Cortex of kidney (tissue), 1 donor: ENCODE data around the gene CSMD2.

Experiments used
- DNase-seq: peaks from one replicate; lab custom pipeline; 2025; lab: John Stamatoyannopoulos, UW

The CSMD2 gene

DNA sequence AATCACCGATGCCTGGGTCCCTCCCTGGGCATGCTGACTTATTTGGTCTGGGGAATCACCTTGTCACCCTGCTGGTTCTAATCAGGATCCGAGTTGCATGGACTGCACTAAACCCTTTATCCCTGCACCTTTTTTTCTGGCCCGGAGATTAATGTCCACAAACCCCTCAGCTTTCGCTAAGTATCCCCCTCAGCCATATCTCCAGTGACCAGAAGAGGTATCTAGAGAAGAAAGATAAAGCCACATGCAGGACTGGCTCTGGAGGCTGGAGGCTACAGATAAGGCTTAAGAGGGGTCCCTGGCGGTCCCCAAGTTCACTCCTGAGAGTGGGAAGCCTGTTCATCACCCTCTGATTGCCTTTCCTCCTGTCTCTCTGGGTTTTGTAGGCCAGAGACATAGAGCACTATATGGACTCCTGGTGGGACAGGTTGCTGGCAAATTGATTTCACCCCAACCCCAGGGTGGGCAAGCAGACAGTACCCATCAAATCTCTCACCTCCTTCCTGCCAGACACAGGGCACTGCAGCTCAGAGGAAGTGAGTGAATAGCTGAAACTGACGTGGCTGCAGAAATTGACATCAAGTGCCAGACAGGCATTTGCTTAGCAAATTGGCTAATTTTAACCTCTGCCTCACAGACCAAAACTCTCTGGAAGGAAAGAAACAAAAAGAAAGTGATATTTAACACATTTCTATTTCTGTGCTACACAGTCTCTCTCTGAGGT, 262.4 kb downstream of the CSMD2 start:
- no peak for DNase-seq

DNA sequence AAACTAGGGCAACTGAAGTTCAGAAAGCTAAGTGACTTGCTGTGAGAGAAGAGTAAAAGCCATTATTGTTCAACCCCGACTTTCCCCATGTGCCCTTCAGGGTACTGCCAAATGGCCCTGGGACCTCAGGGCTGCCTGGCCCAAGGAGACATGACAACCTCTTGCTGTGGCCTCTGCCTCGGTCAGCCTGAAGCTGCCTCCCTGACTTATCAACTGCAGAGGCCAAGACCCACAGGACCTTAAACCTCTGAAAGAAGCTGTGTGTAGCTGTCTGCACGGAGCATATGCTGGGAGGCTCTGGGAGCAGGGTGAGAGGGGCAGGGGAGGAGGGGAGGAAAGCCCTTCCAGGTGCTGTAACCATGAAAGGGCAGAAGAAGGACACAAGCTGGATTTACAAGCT, 265.3 kb downstream of the CSMD2 start:
- no peak for DNase-seq

DNA sequence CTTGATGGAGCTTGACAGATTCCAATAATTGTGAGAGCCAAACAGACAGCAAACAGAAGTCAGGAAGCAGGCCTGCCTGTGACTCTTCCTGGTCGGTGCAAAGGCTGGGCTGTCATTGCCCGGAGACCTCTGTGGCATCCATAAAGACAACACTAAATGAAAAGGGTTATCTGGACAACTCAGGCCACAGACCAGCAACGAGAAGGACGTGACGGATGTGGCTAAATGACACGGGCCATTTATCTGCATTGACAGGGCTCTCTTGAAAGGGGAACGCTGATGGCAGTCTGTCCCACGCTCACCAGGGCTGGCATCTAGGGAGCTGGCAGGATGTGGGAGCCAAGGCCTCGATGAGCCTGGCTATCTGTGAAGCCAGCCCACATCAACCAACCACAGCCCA, 266.1 kb downstream of the CSMD2 start:
- no peak for DNase-seq

DNA sequence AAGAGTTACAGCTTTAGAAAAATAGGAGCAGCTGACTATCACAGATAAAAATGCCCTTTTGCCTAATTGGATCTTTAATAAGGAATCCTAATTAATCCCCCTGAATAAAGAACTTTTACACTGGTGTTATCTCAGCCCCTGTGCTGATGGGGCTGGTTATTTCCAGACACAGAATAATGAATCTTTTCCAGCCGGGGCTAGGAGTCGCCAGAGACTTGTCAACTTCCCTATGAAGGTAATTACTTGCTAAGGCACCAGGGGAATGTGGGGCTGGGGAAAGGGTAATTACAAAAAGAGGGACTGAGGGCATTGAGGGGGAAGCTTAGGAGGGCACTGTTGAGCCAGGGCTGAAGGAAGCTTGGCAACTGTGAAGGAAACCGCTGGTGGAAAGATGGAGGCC, 266.6 kb downstream of the CSMD2 start:
- DNase-seq, result no peak

DNA sequence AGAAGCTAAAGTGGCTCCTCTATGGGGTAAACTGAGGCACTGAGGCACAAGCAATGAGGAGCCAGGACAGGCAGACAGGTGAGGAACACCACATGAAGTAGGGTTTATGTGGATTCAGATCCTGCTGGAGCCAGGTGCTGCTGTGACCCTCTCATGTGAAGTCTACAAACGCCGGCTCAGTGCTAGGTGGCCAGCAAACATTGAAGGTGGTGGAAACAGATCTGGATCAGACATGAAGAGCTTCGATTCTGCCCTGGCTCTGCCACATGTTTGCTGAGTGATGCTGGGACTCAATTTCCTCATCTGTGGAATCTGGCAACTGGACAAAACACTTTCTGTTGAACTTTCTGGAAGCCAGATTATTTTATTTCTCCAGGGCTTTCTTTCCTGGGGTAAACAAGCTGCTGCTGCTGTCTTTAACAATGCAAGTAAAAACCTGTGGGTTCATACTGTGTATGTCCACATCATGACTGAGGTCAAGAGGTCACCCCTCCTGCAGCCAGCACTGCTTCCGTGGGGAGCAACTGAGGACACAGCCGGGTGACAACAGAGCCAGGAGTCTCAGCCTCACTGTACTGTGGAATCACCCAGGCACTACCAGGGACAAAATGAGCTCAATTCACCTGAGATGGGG, 267.8 kb downstream of the CSMD2 start:
- no peak for DNase-seq

DNA sequence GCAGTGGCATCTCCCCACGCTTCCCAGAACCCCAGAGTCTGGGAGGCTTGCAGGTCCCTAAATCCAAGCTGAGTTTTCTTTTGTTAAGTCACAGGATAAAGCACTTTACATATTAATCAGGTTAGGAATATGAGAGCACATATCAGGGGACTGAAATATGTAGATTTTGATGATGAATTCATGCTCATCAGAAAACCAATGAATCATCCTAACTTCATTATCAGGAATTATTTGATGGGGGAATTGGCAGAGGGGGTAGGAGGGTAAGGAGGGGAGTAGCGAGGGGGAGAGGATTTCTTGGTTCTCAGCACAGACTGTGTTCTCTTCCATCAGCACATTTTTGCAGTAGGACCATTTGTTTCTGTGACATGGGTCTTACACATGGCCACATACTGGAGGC, 269.1 kb downstream of the CSMD2 start:
- no peak for DNase-seq

DNA sequence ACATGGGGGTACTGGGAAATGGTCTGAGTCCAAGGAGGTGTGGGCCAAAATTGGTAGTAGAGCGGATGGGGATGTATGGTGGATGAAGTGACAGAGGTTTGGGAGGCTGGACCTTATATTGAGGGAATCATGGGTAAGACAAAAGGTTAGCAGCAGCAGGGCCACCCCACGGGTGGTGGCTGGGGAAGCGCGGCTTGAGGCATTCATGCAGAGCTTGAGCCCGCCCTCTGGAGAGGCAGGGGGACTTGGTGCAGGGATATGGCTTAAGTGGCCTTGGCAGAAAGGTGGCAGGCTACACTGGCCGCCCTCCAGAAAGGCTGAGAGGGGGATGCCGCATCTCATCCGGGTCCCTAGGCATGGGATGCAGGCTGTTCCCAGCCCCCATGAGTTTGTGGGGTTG, 269.6 kb downstream of the CSMD2 start:
- DNase-seq, result no peak

DNA sequence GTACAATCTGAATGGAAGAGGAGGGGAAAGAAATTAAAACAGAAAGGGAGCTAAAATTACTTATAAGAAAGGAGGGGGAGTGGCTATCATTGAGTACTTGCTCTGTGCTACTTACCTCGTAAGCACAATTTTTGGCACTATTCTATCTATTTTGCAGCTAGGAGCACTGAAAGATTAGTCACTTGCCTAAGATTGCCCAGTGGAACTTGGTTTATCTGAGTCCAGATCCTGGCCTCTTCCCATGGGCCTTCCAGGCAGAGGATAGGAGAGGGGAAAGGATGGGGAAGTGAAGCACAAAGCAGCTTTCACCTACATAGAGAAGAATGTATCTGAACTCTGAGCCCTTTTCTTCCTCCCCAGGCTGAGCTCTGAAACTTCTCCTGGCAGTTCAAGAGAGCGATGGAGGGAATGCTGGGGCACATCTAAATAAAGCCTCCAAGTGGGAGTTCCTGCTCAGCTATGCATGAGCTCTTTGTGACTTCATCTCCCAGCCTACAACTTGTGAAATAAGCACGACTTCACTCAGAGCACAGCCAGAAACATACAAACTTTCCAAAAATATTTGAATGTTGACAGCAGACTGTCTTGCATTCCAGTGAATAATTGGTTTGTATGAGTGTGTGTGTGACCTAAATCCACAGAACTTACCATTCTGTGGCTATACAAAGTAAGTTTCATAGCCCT, 271.7 kb downstream of the CSMD2 start:
- DNase-seq, result no peak

DNA sequence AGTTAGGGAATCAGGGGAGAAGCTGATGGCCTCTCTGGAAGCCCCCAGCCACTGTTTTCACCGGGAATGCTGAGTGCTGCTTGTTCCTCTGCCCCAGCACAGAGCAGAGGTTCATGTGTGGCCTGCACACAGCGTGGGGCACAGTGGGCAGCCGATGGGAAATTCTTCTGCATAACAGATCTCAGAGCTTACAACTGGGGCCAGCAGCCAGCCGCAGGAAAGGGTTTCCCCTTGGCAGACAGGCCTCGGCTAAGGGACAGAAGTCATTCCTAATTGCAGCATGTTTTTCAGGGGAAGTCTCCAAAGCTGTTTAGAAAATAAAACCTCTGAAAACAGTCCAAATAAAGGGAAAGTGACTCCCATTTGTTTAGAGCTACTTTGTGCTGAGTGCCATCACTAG, 278.5 kb downstream of the CSMD2 start:
- no peak for DNase-seq

DNA sequence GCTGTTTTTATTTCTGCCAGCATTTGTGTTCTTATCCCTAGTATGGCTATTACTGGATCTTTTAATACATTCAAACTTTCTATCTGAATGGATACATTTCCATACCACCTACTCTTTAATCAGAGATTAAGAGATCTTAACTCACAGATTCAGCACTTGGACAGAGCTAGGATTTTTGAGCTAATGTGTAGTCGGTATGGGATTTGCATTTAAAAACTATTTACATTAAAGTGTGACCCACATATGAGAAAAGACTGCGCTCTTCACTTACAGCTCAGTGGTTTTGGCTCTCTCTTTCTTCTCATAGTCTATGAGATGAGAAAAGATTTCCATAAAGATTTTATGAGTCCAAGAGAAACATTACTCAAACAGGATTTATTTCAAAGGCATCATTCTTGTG, 284.7 kb downstream of the CSMD2 start:
- no peak for DNase-seq

DNA sequence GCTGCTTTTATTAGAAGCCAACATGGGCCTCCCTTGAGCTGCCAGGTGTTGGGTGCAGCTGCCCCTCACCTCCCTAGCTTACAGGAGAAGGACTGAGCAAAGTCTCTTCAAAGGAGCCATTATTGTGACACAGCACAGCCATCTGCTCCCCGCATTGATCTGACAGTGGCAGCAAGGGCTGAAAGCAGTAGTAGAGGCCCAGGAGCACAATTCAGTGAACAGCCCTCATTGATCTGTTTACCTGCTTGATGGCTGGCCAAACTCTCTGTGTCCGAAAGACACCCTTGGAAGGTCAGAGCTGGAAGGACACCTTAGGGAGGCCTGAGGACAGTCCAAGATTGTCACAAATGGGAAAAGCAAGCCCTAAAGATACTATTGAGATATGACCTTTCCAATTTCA, 286.6 kb downstream of the CSMD2 start:
- DNase-seq, result no peak

DNA sequence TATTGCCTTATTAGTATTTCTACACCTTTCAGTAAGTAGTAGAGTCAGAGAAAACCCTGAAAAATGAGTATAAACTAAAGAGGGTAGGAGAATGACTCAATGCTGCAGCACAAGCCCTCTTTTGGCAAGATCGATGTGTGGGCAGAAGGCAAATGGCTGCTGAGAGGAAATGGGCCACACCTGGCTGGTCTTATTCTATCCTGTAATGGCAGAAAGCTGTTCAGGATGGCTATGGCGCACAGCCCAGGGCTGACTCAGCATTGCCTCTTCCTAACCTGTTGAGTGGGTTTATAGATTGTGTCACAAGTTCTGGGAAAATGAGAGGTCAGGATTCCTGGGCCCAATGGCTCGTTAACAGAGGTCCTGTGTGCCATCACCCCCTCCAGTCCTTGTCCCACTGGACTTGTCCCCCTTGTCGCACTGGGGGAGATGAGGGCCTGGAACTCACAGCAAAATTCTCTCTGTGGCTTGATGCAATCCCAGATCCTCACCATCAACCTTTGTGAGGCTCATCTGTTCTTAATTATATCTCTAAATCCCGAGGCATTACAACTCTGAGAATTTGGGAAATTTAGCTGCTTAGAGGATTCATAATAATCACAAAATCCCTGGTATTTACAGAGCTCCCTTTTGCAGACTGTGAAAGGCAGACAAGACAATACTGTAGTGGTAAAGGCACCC, 287.9 kb downstream of the CSMD2 start:
- no peak for DNase-seq

DNA sequence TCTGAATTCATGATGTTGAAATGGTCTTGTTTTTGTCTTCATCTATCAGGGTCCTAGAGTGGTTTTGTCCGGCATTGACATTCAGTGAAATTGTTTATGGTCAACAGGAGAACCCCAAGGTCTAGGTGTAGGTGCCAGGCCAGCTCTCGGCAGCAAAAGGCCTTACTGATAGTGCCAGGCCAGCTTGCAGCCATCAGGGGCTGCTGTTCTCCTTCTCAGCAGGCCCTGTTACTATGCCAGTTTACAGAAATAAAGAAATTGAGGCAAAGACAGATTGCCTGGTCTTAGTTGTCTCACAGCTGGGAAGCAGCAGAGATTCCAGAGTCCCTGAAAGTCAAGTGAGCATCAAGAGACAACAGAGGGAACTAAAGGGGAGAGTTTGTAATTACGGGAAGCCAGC, 289.2 kb downstream of the CSMD2 start:
- no peak for DNase-seq

DNA sequence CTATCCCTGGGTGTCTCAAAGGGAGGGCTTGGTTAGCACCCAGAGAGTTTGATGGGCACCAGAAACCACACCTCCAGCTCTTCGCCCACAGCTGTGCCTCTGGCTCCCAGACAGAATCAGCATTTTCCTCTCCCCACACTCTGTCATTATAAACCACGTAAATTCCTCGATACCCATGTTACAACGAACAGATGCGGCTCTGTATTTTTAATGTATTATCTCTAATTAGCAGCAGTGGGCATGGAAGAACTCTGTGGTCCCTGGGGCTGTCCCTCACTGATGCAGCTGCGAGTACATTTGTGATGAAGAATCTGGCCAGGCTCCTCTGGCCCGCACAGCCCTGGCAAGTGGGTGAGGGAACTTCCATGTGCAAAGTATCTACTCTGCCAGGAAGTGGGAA, 290.4 kb downstream of the CSMD2 start:
- no peak for DNase-seq

DNA sequence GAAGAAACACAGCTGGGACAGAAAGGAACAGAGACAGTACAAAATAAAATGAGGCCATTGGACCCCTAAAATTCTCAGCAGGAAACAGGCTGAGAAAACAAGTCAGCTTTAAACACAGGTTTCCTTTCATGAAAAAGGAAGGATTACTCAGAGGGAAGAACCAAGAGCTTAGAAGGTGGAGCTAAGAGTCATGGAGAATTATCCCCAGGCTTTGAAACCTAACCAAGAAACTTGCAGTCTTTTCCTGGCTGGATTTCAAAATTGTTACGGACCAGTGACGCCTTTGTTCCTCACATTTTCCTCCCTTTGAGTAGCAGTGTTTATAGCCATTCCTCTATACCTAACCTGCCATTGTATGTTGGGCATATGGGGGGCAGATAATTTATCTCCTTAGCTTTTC, 292.3 kb downstream of the CSMD2 start:
- no peak for DNase-seq

DNA sequence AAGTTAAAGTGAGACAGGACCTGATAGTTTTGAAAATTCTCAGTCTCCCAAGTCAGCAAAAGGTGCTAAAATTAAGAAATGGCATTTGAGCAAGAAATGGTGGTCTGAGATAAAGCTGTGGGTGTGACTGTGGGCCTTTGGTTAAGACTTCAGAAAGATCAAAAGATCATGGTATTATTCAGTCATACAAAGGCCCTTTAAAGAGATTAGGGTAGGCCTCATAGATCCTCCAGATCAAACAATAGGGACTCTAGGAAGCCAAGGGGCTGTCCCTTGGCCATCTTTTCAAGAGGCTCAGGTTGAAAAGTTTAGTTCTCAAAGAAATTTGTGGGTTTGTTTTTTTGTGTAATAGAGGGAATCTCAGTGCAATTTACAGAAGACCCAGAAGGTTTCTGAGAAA, 292.8 kb downstream of the CSMD2 start:
- no peak for DNase-seq

DNA sequence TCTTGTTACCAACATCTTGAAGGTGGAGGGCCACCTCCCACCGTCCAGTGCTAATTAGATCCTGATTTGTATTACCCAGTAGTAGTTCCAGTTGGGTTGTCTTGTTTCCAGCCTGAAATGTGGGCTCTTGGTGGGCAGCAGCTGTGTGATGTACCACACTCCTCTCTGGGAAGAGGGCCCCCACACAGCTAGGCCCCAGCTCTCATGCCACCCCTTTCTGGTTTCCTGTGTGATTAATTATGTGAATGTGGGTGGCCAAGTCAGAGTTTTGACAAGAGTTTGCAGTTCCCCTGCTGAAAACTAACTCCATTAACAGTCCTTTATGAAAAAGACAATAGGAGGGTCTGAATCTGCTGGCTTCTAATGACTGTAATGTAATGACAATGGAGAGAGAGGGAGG, 297.3 kb downstream of the CSMD2 start:
- DNase-seq, result no peak

DNA sequence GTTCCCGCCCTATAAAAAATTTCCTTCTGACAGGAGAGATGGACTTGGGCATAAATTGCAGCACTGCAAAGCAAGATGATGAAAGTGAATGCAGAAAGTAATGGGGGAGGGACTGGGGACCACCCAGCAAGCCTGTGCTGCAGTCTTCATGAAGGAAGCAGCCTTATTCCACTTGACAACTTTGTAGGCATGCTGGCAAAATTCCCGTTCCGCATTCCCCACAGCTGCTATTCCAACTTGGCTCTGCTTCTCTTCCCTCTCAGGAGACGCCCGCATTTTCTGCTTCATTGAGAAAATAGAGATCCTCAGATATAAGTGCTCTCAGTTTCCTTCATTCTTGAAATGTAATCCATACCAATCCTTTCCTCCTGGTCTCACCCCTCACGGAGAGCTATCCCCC, 298.7 kb downstream of the CSMD2 start:
- no peak for DNase-seq

DNA sequence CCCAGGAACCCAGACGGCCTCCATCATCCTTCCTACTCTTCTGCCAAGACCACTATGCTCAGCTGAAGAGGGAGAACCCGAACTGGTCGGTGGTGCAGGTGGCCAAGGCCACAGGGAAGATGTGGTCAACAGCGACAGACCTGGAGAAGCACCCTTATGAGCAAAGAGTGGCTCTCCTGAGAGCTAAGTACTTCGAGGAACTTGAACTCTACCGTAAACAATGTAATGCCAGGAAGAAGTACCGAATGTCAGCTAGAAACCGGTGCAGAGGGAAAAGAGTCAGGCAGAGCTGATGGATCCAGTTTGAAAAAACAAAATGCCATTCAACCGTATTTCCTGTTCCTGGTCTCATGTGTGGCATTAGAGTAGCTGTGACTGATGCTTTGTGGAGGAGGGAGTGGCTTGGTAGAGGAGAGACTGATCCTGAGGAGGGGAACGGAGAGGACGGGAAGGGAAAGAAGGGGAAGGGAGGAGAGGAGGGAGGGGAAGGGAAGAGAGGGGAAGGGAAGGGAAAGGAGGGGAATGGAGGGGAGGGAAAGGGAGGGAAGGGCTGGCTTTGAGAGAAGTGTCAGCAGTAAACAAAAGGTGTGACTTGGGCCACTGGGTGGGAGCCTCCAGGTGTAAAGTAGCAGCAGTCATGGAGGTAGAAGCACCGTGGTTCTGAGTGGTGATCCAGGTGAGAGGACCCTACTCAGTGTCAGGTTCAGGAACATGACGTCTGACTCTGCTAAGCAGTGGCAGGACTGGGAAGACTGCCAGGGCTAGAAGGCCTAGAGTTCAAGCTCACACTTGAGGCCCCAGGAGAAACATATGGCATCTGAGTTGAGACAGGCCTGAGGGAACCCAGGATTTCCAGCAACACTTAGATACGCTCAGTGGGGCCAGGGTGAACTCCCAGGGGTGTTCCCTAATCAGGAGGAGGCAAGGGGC, 300.3 kb downstream of the CSMD2 start:
- DNase-seq, result no peak

DNA sequence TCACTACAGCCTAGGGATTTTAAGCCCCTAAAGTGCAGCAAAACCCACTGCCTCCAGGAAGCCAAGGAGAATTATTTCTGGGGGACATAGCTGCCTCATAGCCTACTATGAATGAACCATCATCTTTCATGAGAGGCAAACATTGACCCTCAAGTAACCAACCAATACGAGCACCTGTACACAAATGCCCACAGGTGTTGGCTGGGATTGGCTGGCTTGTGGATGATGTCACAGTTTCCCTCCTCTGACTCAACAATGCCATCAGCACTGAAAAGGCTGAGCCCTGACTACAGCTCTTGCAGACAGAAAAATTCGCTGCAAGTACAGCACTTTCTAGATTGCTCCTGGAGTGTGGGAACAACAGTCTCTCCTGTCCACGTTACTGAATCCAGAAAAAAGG, 301.3 kb downstream of the CSMD2 start, which contains the start of gene HMGB4:
Gene HMGB4 (plus strand): TSS at position 301 of the 400 bp plus-strand sequence. CDS start 113 bp downstream, outside the sequence.
- DNase-seq, result no peak

DNA sequence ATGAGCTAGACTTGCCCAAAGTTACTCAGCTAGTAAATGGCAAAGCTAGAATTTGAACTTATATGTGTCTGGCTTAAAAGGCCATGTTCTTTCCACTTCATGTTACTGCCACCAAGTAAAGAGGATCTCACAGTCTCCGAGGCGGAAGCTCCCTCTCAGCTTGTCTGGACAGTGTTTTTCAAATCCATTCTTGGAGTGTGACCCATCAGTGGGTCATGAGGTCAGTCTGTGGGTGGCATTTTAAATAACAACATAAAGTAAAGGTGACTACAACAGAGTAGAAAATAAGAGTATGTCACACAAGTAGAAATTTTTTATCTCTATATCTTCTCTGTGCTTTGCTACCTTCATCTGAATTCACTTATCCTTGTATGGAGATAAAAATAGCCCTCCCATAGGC, 304.4 kb downstream of the CSMD2 start:
- no peak for DNase-seq

DNA sequence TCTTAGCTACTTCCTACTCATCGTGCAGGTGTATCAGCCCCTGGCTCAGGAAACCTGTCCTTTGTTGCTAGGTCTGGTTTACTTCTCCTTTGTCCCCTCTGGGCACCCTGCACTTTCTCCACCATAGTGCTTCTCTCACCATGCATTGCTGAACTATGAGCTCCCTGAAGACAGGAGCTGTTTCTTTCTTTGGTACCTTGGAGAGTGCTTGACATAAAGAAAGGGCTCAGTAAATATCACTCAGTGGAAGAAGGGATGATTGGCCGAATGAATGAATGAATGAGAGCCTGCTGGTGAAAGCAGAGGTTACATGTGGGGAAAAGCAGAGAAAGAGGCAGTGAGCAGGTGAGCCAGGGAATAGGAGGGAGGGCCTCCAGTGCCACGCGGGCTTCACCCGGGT, 310.9 kb downstream of the CSMD2 start:
- DNase-seq, result no peak
